ENCODE data around the gene SNX4.

GRCh38 chr3:125462722-125463299 is 57.2 kb downstream of the SNX4 start:
- TF ChIP-seq POLR2A (IDR thresholded peaks at IDR 0.05): no peak
- no peak for TF ChIP-seq CTCF (IDR thresholded peaks at IDR 0.05)
- TF ChIP-seq POLR2AphosphoS5 (IDR thresholded peaks at IDR 0.05): no peak

Measured in sigmoid colon (tissue), 4 donors.